Measurements from ENCODE around the gene TMEM259. TPM values are rescaled to one million over a fixed set of nuclear protein-coding genes. Genes with fewer than 3 reads are reported as not detected.

TMEM259 gene
- total and polyA plus RNA-seq, 2 of the 8 experiments (the other 6 are each of a cell fraction or from before 2014, with no cell fraction given) = 140 to 243 TPM

- TF ChIP-seq BCL11A (IDR thresholded peaks at IDR 0.05; ENCODE audit: low read depth in 2 of 2, low read length in 2 of 2) = no peak
- no peak for TF ChIP-seq EGR1 (IDR thresholded peaks at IDR 0.05; ENCODE audit: borderline replicate concordance, low read depth, low read length)
- no peak for TF ChIP-seq JUND (IDR thresholded peaks at IDR 0.05; ENCODE audit: low read length)
- no peak for TF ChIP-seq JUN (IDR thresholded peaks at IDR 0.05; ENCODE audit: low read depth, low read length)
- no peak for TF ChIP-seq POU5F1 (IDR thresholded peaks at IDR 0.05; ENCODE audit: low read depth, low read length)
- no peak for TF ChIP-seq POLR2A (IDR thresholded peaks at IDR 0.05; ENCODE audit: control extremely low read depth in 1 of 2, low read depth in 2 of 2, low read length in 2 of 2)
- TF ChIP-seq TAF1 (IDR thresholded peaks at IDR 0.05; ENCODE audit: low read depth, low read length) = no peak
- no peak for TF ChIP-seq PHF8 (conservative IDR thresholded peaks at IDR 0.05; ENCODE audit: low read depth, low read length)
- no peak for TF ChIP-seq HDAC6 (IDR thresholded peaks at IDR 0.05; ENCODE audit: low read depth, low read length)
Measured at GRCh38 chr19:1068009-1069001, 47.4 kb upstream of the TMEM259 start (continued).

All from H1 (cell line).